Mesothelial cell of epicardium (in vitro differentiated cells): ENCODE results near the gene ZNF506. TPM values are rescaled to one million over a fixed set of nuclear protein-coding genes. Genes with fewer than 3 reads are reported as not detected.
"Not testable (repeated sequence)": the region's sequence is repeated elsewhere in the genome, so short reads cannot be mapped to it uniquely, and the experiment has no call there.

Experiments
- DNase-seq, 2 experiments: peaks; one replicate each; pipeline ENCODE4 v3.0.0; 2021; ENCODE audit warnings: low spot score in 2 of 2; ENCODE audit not compliant: unreplicated experiment in 2 of 2
- H3K27ac Mint-ChIP-seq: 2 replicates; pipeline ENCODE4 v1.8.0; 2021; ENCODE audit warnings: mixed read lengths
- H3K27me3 Mint-ChIP-seq: 2 replicates; pipeline ENCODE4 v1.8.0; 2021; ENCODE audit warnings: low read depth, mixed read lengths
- H3K36me3 Mint-ChIP-seq: 2 replicates; pipeline ENCODE4 v1.8.0; 2021; ENCODE audit warnings: mixed read lengths
- H3K4me1 Mint-ChIP-seq: 2 replicates; pipeline ENCODE4 v1.8.0; 2021; ENCODE audit warnings: mixed read lengths
- H3K4me3 Mint-ChIP-seq: 2 replicates; pipeline ENCODE4 v1.8.0; 2021; ENCODE audit warnings: mild to moderate bottlenecking, moderate library complexity, mixed read lengths
- H3K9me3 Mint-ChIP-seq: 2 replicates; pipeline ENCODE4 v1.8.0; 2021; ENCODE audit warnings: mixed read lengths
- CTCF ChIP-seq: fragments of 200-600 bp; sonication (generic); IDR thresholded peaks from one replicate; pipeline ENCODE4 v1.5.0; 2021; ENCODE audit warnings: antibody characterized with exemption; ENCODE audit not compliant: unreplicated experiment
- total RNA-seq: library from RNA; stranded (reverse); gene quantifications from 3 replicates; pipeline ENCODE4 v1.2.1, GENCODE V29; 2021

The ZNF506 gene
- total RNA-seq, 1 donor from 2014 or later: 21.3 TPM

- no peak for DNase-seq
- Mint-ChIP-seq H3K4me1 (no peaks in the 10 kb centered on the region), H3K27ac (no peak overlapping the region), H3K36me3 (peaks cover 54% of the 10 kb centered on the region), H3K4me3 (no peak overlapping the region), H3K27me3 (no peaks in the 10 kb centered on the region), H3K9me3 (peaks cover 10% of the 10 kb centered on the region)
- TF ChIP-seq CTCF: no peak
These were observed 33.5 kb downstream of the ZNF506 start for GRCh38 chr19:19788015-19788414.

GRCh38 chr19:19785476-19785875, 36.1 kb downstream of the ZNF506 start:
- peaks cover 61% of the 10 kb centered on the region for H3K36me3 Mint-ChIP-seq
- H3K4me3 Mint-ChIP-seq, H3K4me1 Mint-ChIP-seq, DNase-seq, H3K27me3 Mint-ChIP-seq, H3K27ac Mint-ChIP-seq: not testable (repeated sequence)
- H3K9me3 Mint-ChIP-seq: peaks cover 16% of the 10 kb centered on the region

GRCh38 chr19:19782783-19783182, 38.8 kb downstream of the ZNF506 start:
- H3K9me3 Mint-ChIP-seq: peaks cover 17% of the 10 kb centered on the region
- no peaks in the 10 kb centered on the region for H3K27me3 Mint-ChIP-seq
- H3K36me3 Mint-ChIP-seq: peaks cover 64% of the 10 kb centered on the region
- H3K4me1 Mint-ChIP-seq: peaks cover 7% of the 10 kb centered on the region
- no peak overlapping the region for H3K4me3 Mint-ChIP-seq
- TF ChIP-seq CTCF: no peak
- DNase-seq: no peak
- no peak overlapping the region for H3K27ac Mint-ChIP-seq

GRCh38 chr19:19781791-19782190, 39.8 kb downstream of the ZNF506 start:
- H3K27me3 Mint-ChIP-seq, DNase-seq: not testable (repeated sequence)

GRCh38 chr19:19778666-19779065, 42.9 kb downstream of the ZNF506 start:
- Mint-ChIP-seq H3K27me3 (no peaks in the 10 kb centered on the region), H3K4me3 (peak overlapping the region; percentile 99), H3K36me3 (peaks cover 38% of the 10 kb centered on the region), H3K9me3 (peaks cover 10% of the 10 kb centered on the region), H3K4me1 (peaks cover 22% of the 10 kb centered on the region), H3K27ac (no peak overlapping the region)
- TF ChIP-seq CTCF: no peak
- DNase-seq: no peak

More at GRCh38 chr19:19781791-19782190, 39.8 kb downstream of the ZNF506 start:
- H3K27ac Mint-ChIP-seq, H3K4me3 Mint-ChIP-seq: not testable (repeated sequence)
- Mint-ChIP-seq H3K9me3 (peaks cover 17% of the 10 kb centered on the region), H3K36me3 (peaks cover 58% of the 10 kb centered on the region), H3K4me1 (peaks cover 16% of the 10 kb centered on the region)

- no peak for DNase-seq
- H3K27me3 Mint-ChIP-seq: no peaks in the 10 kb centered on the region
- peaks cover 10% of the 10 kb centered on the region for H3K9me3 Mint-ChIP-seq
- H3K27ac Mint-ChIP-seq: no peak overlapping the region
- peaks cover 35% of the 10 kb centered on the region for H3K36me3 Mint-ChIP-seq
- TF ChIP-seq CTCF: no peak
- peaks cover 22% of the 10 kb centered on the region for H3K4me1 Mint-ChIP-seq
- H3K4me3 Mint-ChIP-seq: peak overlapping the region; percentile 99
These were observed 43.9 kb downstream of the ZNF506 start for GRCh38 chr19:19777692-19778091.
